CD4-positive, alpha-beta T cell treated with Interleukin-6 at 100 ng/mL for 8 hours (primary cell): Measurements from ENCODE around the gene TUBA4B.

ENCODE experiments used
- DNase-seq: peaks from one replicate; pipeline ENCODE4 v3.0.0-alpha.2; 2020; ENCODE audit warnings: mixed read lengths, low spot score

Gene TUBA4B

GRCh38 chr2:219218732-219219701 lies 34.0 kb upstream of the TUBA4B start, which contains the start of gene ABCB6:
ABCB6 (minus strand) TSS chr2:219218958; CDS start chr2:219218673, 285 bp downstream.
- DNase-seq: peak; percentile 87

DNA sequence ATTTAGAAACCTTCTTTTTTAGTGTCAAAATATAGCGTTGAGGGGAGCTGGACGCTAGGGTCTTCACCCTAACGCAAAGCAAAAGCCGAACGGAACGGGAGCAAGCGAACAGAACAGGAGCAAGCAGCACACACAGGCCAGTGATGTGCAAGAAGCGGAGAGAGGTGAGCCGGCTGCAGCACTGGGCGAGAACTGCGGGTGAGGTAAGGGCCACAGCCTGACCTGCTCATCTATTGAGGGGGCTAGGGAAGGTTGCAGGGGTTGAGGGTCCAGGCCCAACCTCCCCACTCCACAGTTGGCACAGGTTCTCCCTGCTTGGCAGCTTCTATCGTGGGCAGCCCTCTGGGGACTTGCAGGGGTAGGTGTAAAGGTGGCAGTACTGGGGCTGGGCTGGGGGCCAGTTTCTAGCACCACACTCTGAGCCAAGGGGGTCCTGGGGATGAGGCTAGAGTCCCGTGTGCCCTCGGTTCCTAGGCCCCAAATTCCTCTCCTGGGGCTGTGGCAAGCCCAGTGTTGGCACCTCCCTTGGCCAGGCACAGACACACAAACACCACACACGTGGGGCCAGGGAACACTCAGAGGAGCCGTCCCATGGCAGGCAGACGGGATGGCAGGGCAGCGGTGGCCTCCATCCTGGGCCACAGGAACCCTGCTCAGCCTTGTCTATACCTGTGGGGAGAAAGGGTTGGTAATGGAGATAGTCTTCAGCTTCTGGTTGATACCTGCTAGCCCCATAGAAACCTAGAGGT lies 33.1 kb upstream of the TUBA4B start:
- DNase-seq: no peak

DNA sequence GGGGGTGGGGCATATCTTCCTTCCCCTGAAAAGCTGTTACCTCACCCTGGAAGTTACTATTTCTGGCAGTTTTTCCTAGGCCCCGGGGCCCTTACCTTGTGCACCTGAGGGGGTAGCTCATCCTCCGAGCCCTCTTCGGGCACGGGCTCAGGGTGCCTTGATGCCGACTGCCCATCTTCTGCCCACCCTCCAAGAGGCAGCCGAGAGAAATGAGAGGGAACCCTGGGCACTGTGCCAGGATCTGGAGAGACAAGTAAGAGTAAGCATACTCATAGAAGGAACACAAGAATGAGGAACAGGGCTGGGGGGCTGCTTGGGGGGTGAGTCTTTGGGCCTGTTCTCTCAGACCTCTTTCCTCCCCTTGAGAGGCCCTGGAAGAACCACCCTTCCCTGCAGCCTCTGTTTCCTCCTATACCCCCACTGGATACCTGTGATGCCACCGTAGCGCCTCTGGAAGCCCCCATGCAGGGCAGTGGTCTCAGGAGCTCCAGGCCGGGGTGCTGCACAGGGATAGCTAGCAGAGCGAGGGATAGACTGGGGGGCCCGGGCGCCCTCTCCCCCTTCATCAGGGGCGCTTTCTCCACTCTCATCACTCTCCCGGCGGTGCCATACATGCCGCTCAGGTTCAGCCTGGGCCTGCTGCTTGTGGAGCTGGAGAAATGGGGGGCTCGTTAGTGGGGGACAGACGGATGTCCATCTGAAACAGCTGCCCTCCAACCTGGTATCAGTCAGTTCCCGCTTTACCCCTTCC lies 32.2 kb upstream of the TUBA4B start:
- DNase-seq: no peak

DNA sequence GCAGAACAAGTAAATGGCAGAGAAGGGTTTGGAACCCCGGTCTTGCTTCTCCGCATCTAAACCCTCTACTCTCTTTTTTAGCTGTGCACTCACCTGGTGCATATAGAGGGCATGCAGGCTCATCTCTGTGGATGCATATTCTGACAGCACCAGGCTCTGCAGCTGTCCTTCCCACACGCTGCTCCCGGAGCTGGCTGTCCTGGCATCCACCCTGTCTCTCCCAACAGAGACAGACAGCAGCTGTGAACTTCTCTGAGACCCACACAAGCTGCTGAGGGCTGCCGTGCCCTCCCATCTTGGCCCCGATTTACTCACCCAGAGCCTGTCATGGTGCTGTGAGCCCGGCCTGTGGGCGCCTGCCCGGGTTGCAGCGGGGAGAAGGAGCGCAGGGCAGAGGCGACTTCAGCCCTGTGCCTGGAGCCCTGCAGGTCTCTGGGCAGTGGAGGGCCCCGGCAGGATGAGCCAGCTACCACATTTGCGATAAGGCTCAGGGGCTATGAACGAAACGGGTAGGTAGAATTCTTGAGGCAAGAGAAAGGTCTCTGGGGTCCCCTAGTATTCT lies 31.0 kb upstream of the TUBA4B start:
- no peak for DNase-seq

GRCh38 chr2:219223831-219224610 lies 29.0 kb upstream of the TUBA4B start:
- no peak for DNase-seq

DNA sequence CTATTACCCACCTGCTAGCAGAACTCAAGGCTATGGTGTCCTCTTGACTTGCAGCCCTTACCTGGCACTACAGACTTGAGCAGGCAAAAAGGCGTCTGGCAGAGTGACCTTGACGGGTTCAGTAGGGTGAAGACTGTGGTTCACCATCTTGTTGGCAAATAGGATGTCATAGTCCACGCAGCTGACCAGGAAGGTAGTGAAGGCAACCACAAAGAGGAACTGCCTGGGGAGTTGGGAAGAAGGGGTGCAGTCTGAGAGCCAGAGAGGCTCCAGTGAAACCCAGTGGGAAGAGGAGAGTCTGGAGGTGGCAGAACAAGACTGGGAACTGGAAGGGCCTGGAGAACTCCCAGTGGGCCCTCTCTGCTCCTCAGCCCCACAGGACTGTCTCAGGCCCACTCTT lies 27.7 kb upstream of the TUBA4B start:
- DNase-seq: no peak

DNA sequence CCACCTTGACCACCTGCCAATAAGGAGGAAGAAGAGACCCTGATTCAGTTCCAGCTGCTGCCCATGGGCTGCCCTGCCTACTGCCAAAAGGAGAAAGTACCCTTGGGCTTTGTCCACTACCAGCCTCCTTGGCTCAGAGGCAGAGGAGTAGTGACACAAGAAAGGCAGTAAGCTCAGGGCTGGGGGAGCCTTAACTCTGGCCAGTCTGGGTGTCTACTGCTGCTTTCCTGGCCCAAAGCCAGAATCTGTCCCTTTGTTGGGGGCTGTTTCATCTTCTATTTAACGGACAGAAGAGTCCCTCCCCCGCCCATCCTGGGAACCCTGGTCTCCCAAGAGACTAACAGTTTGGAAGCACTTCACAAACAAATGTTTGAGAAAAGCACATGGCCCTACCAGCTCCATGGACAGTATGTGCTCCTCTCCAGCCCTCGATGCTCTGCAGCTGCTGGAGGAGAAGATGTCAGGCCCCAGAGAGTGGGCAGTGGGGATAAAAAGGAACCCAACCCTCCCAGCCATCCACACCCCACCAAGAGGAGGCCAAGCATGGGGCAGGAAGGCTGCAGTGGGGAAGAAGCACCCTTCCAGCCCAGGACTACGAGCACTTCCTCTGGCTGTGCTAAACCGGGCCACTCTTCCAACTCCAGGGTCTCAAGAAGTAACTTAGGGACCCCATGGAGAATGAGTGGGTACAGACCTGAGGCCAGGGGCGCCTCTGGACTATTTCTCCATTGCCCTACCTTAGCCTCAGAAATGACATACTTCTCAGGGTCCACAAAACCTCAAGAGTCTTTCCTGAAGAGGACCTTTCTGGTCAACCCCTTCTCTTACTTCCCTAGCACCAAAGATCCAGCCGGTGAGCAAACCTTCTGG lies 24.8 kb upstream of the TUBA4B start:
- DNase-seq: no peak

GRCh38 chr2:219228911-219229304 lies 24.1 kb upstream of the TUBA4B start:
- no peak for DNase-seq

- peak; percentile 98 for DNase-seq
These were observed 23.6 kb upstream of the TUBA4B start, which contains the start of the genes ANKZF1 and ATG9A for GRCh38 chr2:219229305-219230058. ANKZF1 (plus strand) TSS chr2:219229806; CDS start chr2:219230258, 452 bp downstream. ATG9A (minus strand) TSS chr2:219229636; CDS start chr2:219228024, 1,612 bp downstream.

DNA sequence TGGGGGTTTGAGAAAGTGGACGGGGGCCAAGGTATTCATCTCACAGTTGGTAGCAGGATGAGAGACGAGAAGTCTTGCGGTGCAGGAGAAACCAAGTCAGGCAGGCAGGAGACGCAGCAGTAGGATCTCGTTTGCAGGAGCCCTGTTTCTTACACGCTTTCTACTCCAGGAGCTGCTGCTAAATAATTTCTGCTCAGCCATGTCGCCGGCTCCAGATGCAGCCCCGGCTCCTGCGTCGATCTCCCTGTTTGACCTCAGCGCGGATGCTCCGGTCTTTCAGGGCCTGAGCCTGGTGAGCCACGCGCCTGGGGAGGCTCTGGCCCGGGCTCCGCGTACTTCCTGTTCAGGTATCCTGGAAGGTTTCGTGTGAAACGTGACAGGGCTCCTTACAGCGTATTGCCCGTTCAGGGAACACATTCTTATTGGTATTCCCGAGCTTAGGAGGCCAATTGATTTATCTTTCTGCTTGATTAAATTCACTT lies 22.9 kb upstream of the TUBA4B start:
- DNase-seq: peak; percentile 36

- DNase-seq: no peak
These were observed 18.7 kb upstream of the TUBA4B start for GRCh38 chr2:219234331-219234730.

GRCh38 chr2:219243291-219243761 lies 9.7 kb upstream of the TUBA4B start:
- DNase-seq: no peak

DNA sequence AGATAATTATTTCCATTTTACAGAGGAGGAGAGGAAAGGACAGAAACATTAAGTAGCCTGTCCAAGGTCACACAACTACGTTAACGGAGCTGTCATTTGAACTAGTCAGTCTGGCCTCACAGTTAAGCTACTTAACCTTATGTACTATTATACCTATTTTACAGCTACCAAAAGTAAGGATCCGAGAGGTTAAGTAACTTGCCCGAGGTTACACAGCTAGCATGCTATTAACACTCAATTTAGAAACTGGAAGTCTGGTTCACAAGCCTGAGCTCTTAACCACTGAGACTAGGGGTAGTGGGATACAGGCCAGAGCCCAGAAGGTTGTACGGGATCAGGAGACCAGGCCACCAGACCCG lies 8.3 kb upstream of the TUBA4B start:
- DNase-seq: no peak

GRCh38 chr2:219245148-219245898 lies 7.7 kb upstream of the TUBA4B start, which contains the start of the genes GLB1L and STK16:
GLB1L (minus strand) TSS chr2:219245444; CDS start chr2:219243573, 1,871 bp downstream.
STK16 (plus strand) TSS chr2:219245479; CDS start chr2:219246000, 521 bp downstream.
- DNase-seq: peak; percentile 85

- DNase-seq: no peak
These were observed 7.2 kb upstream of the TUBA4B start for GRCh38 chr2:219245899-219246230.

- DNase-seq: no peak
These were observed 6.5 kb upstream of the TUBA4B start for GRCh38 chr2:219246559-219246958.

DNA sequence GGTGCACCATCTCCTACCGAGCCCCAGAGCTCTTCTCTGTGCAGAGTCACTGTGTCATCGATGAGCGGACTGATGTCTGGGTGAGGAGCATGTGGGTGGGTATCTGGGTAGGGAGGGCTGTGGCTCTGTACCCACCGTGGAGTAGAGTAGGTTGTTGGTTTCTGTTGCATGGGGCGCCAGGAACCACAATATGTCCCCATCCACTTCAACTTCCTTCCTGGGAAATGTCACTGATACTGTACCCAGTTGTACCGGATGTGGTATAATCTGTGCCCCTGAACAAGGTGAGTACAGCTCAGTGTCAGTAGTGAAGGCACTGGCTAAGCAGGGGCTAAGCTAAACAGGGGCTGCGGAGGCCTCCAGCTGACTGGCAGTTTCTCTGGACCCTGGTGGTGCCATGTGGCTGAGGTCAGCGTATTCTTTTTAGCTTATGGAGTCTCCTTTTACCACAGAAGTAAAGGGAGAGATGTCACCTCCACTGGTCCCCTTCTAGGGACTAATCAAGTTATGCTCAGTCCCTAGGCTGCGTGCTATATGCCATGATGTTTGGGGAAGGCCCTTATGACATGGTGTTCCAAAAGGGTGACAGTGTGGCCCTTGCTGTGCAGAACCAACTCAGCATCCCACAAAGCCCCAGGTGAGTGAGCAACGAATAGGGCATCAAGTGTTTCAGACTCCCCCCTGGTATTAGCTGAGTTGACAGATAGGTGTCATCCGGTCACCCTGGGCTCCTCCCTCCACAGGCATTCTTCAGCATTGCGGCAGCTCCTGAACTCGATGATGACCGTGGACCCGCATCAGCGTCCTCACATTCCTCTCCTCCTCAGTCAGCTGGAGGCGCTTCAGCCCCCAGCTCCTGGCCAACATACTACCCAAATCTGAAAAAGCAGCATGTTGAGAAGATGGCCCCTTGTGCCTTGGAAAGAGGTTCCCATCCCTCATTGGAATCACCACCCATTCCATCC lies 5.1 kb upstream of the TUBA4B start:
- peak; percentile 84 for DNase-seq
